ENCODE results near the gene FANCC. TPM values are rescaled to one million over a fixed set of nuclear protein-coding genes. Genes with fewer than 3 reads are reported as not detected.

Gene FANCC
- total and polyA plus RNA-seq, 2 of the 8 experiments (the other 6 are each of a cell fraction or from before 2014, with no cell fraction given), result 7.8 to 15.2 TPM

DNA sequence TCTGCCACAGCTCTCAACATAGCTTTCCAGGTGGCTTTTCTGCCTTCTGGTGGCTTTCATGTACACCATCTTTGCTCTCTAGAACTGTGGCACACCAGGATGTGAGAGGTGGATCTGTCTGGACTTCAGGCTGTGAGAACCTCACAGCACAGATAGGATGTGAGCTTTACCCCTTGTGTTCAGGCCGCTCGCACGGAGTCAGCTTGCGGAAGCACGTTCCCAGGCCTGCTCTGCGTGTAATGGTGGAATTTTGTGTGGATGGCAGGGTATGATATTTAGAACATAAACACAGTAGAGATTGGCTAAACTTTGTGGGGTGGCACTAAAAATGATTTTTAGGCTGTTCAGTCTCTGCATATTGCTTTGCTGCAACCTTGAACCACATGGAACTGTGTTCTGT is 250.5 kb downstream of the FANCC start (continued):
- no peak for TF ChIP-seq EZH2 (IDR thresholded peaks at IDR 0.05; ENCODE audit: low read depth, low read length, severe bottlenecking)
- TF ChIP-seq, protein P1, sequence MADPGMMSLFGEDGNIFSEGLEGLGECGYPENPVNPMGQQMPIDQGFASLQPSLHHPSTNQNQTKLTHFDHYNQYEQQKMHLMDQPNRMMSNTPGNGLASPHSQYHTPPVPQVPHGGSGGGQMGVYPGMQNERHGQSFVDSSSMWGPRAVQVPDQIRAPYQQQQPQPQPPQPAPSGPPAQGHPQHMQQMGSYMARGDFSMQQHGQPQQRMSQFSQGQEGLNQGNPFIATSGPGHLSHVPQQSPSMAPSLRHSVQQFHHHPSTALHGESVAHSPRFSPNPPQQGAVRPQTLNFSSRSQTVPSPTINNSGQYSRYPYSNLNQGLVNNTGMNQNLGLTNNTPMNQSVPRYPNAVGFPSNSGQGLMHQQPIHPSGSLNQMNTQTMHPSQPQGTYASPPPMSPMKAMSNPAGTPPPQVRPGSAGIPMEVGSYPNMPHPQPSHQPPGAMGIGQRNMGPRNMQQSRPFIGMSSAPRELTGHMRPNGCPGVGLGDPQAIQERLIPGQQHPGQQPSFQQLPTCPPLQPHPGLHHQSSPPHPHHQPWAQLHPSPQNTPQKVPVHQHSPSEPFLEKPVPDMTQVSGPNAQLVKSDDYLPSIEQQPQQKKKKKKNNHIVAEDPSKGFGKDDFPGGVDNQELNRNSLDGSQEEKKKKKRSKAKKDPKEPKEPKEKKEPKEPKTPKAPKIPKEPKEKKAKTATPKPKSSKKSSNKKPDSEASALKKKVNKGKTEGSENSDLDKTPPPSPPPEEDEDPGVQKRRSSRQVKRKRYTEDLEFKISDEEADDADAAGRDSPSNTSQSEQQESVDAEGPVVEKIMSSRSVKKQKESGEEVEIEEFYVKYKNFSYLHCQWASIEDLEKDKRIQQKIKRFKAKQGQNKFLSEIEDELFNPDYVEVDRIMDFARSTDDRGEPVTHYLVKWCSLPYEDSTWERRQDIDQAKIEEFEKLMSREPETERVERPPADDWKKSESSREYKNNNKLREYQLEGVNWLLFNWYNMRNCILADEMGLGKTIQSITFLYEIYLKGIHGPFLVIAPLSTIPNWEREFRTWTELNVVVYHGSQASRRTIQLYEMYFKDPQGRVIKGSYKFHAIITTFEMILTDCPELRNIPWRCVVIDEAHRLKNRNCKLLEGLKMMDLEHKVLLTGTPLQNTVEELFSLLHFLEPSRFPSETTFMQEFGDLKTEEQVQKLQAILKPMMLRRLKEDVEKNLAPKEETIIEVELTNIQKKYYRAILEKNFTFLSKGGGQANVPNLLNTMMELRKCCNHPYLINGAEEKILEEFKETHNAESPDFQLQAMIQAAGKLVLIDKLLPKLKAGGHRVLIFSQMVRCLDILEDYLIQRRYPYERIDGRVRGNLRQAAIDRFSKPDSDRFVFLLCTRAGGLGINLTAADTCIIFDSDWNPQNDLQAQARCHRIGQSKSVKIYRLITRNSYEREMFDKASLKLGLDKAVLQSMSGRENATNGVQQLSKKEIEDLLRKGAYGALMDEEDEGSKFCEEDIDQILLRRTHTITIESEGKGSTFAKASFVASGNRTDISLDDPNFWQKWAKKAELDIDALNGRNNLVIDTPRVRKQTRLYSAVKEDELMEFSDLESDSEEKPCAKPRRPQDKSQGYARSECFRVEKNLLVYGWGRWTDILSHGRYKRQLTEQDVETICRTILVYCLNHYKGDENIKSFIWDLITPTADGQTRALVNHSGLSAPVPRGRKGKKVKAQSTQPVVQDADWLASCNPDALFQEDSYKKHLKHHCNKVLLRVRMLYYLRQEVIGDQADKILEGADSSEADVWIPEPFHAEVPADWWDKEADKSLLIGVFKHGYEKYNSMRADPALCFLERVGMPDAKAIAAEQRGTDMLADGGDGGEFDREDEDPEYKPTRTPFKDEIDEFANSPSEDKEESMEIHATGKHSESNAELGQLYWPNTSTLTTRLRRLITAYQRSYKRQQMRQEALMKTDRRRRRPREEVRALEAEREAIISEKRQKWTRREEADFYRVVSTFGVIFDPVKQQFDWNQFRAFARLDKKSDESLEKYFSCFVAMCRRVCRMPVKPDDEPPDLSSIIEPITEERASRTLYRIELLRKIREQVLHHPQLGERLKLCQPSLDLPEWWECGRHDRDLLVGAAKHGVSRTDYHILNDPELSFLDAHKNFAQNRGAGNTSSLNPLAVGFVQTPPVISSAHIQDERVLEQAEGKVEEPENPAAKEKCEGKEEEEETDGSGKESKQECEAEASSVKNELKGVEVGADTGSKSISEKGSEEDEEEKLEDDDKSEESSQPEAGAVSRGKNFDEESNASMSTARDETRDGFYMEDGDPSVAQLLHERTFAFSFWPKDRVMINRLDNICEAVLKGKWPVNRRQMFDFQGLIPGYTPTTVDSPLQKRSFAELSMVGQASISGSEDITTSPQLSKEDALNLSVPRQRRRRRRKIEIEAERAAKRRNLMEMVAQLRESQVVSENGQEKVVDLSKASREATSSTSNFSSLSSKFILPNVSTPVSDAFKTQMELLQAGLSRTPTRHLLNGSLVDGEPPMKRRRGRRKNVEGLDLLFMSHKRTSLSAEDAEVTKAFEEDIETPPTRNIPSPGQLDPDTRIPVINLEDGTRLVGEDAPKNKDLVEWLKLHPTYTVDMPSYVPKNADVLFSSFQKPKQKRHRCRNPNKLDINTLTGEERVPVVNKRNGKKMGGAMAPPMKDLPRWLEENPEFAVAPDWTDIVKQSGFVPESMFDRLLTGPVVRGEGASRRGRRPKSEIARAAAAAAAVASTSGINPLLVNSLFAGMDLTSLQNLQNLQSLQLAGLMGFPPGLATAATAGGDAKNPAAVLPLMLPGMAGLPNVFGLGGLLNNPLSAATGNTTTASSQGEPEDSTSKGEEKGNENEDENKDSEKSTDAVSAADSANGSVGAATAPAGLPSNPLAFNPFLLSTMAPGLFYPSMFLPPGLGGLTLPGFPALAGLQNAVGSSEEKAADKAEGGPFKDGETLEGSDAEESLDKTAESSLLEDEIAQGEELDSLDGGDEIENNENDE (IDR thresholded peaks at IDR 0.05; ENCODE audit: insufficient replicate concordance, low read length), result no peak
